Stomach smooth muscle (tissue), 2 donors: ENCODE results near the gene MX1.
A peak's percentile ranks its signal among the peaks of the same experiment; 100 is the strongest.

Experiments
- H3K27ac ChIP-seq: one replicate; pipeline ENCODE4 v1.7.0; 2013; ENCODE audit warnings: mild to moderate bottlenecking, low read length, inconsistent platforms
- H3K27me3 ChIP-seq, 2 donors: one replicate each; pipeline ENCODE4 v1.7.0; 2013; ENCODE audit warnings: low read length in 2 of 2; ENCODE audit not compliant: insufficient read depth in 2 of 2, control insufficient read depth in 1 of 2
- H3K36me3 ChIP-seq, 2 donors: one replicate each; pipeline ENCODE4 v1.7.0; 2013; ENCODE audit warnings: low read length in 2 of 2; ENCODE audit not compliant: control insufficient read depth in 2 of 2, insufficient read depth in 2 of 2
- H3K4me1 ChIP-seq: one replicate; pipeline ENCODE4 v1.7.0; 2013; ENCODE audit warnings: low read length; ENCODE audit not compliant: control insufficient read depth, insufficient read depth
- H3K4me3 ChIP-seq, 2 donors: one replicate each; pipeline ENCODE4 v1.7.0; 2013; ENCODE audit warnings: low read length in 2 of 2
- H3K9ac ChIP-seq, 2 donors: one replicate each; pipeline ENCODE4 v1.7.0; 2013; ENCODE audit warnings: low read length in 2 of 2, mild to moderate bottlenecking in 1 of 2
- H3K9me3 ChIP-seq, 2 donors: one replicate each; pipeline ENCODE4 v1.7.0; 2013; ENCODE audit warnings: low read length in 2 of 2; ENCODE audit not compliant: control insufficient read depth in 2 of 2
- donor health status: healthy.
- donor health status: Pancreatic carcinoma.

MX1 gene

GRCh38 chr21:41507521-41508414, 81.7 kb downstream of the MX1 start, which contains the start of gene TMPRSS2:
TSS of gene TMPRSS2 (minus strand) at chr21:41508158. CDS start at chr21:41498133, 10,025 bp downstream.
- peaks cover 4% of the 10 kb centered on the region for H3K4me1 ChIP-seq
- H3K27me3 ChIP-seq, result peaks cover 38 to 40% of the 10 kb centered on the region in 2 donors
- no peaks in the 10 kb centered on the region for H3K36me3 ChIP-seq
- no peaks in the 10 kb centered on the region for H3K9me3 ChIP-seq
- H3K27ac ChIP-seq, result no peak within 1 kb of the TSS
- peak within 1 kb of the TSS in 1 of 2 donors; percentile 40 for H3K4me3 ChIP-seq
- no peak within 1 kb of the TSS for H3K9ac ChIP-seq

GRCh38 chr21:41508415-41509144, 82.5 kb downstream of the MX1 start:
- H3K27me3 ChIP-seq, result peaks cover 38 to 40% of the 10 kb centered on the region in 2 donors
- H3K9ac ChIP-seq, result no peak overlapping the region
- H3K27ac ChIP-seq, result no peak overlapping the region
- no peak overlapping the region for H3K4me3 ChIP-seq
- H3K9me3 ChIP-seq, result no peaks in the 10 kb centered on the region
- H3K36me3 ChIP-seq, result no peaks in the 10 kb centered on the region
- peaks cover 4% of the 10 kb centered on the region for H3K4me1 ChIP-seq
